Adrenal gland (tissue), 5 donors: ENCODE data around the gene VGLL4.

ENCODE experiments used
- POLR2A ChIP-seq, 2 donors: fragments of 450-650 bp; IDR thresholded peaks; one replicate each; pipeline ENCODE4 v1.6.1; 2017; ENCODE audit warnings: antibody characterized with exemption in 2 of 2, mild to moderate bottlenecking in 2 of 2, moderate library complexity in 1 of 2
- TF ChIP-seq, protein P1 (sequence below), 6 experiments: fragments of 450-650 bp in 4 of 6; fragments of 200-600 bp in 2 of 6; sonication (generic) in 1 of 6; IDR thresholded peaks; 1 replicate in 5 of 6; 2 replicates in 1 of 6; pipeline versions ENCODE4 v1.5.1 to v1.8.0; 2016 to 2021; ENCODE audit warnings: antibody characterized with exemption in 6 of 6, mild to moderate bottlenecking in 2 of 6, moderate library complexity in 1 of 6
- donor health status: DM: no; HTN: no; CAD: no.

DNA sequence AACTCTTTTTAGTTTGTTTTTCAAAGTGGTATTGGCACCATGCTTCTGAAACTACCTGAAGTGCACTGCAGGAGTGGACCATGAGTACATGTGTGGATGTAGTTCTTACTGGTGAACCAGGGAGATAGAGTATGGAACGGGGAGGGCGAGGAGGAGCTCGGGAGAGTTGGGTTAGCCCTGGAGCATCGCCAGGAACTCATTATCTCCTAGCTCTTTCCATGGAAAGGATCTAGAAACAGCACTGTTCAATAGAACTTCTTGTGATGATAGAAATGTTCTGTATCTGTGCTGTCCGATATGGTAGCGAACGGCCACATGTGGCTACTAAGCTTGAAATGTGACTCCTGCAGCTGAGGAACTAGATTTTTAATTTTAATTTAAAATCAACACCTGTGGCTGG lies 47.3 kb downstream of the VGLL4 start:
- TF ChIP-seq, protein P1, sequence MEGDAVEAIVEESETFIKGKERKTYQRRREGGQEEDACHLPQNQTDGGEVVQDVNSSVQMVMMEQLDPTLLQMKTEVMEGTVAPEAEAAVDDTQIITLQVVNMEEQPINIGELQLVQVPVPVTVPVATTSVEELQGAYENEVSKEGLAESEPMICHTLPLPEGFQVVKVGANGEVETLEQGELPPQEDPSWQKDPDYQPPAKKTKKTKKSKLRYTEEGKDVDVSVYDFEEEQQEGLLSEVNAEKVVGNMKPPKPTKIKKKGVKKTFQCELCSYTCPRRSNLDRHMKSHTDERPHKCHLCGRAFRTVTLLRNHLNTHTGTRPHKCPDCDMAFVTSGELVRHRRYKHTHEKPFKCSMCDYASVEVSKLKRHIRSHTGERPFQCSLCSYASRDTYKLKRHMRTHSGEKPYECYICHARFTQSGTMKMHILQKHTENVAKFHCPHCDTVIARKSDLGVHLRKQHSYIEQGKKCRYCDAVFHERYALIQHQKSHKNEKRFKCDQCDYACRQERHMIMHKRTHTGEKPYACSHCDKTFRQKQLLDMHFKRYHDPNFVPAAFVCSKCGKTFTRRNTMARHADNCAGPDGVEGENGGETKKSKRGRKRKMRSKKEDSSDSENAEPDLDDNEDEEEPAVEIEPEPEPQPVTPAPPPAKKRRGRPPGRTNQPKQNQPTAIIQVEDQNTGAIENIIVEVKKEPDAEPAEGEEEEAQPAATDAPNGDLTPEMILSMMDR (IDR thresholded peaks at IDR 0.05): no peak
- no peak for TF ChIP-seq POLR2A (IDR thresholded peaks at IDR 0.05)
